A673 (cell line): ENCODE data around the gene RIMKLB. TPM values are rescaled to one million over a fixed set of nuclear protein-coding genes. Genes with fewer than 3 reads are reported as not detected.
"Not testable (repeated sequence)": the region's sequence is repeated elsewhere in the genome, so short reads cannot be mapped to it uniquely, and the experiment has no call there.

Experiments used
- BruUV-seq: library from RNA; stranded (reverse); fragments of 400-500 nt; replicated peaks from 2 replicates; lab custom pipeline; 2021; lab: Mats Ljungman, UMichigan
- CTCF ChIA-PET: fragments of 300-600 bp; sonication (Branson Sonifier 250); formaldehyde crosslinking; loops from one replicate; lab custom pipeline; 2022; ENCODE audit warnings: antibody characterized with exemption; lab: Charles Lee
- POLR2A ChIA-PET: fragments of 300-600 bp; sonication (Branson Sonifier 250); formaldehyde crosslinking; loops from one replicate; lab custom pipeline; 2022; ENCODE audit warnings: antibody characterized with exemption; ENCODE audit not compliant: low non-redundant PET; lab: Charles Lee
- DNase-seq: peaks from one replicate; pipeline ENCODE4 v3.0.0-alpha.2; 2015; ENCODE audit warnings: low spot score
- H3K27ac ChIP-seq: fragments of 200-600 bp; sonication (generic); 2 replicates; pipeline ENCODE4 v1.5.1; 2016; ENCODE audit warnings: mixed run types, low read depth, mild to moderate bottlenecking, mixed read lengths, antibody characterized with exemption, low read length; ENCODE audit not compliant: poor library complexity, severe bottlenecking
- H3K27me3 ChIP-seq: fragments of 200-600 bp; sonication (generic); replicated peaks from 2 replicates; pipeline ENCODE4 v1.6.1; 2017; ENCODE audit warnings: mixed run types, low read depth, mild to moderate bottlenecking, mixed read lengths, antibody characterized with exemption, low read length; ENCODE audit not compliant: insufficient read depth, poor library complexity
- H3K36me3 ChIP-seq: fragments of 200-600 bp; sonication (generic); 2 replicates; pipeline ENCODE4 v1.6.1; 2016; ENCODE audit warnings: mixed run types, mild to moderate bottlenecking, mixed read lengths, antibody characterized with exemption, low read length; ENCODE audit not compliant: insufficient read depth, poor library complexity, severe bottlenecking
- H3K4me1 ChIP-seq: fragments of 200-600 bp; sonication (generic); 2 replicates; pipeline ENCODE4 v1.6.1; 2017; ENCODE audit warnings: mixed run types, mild to moderate bottlenecking, mixed read lengths, antibody characterized with exemption, low read length; ENCODE audit not compliant: insufficient read depth, poor library complexity, severe bottlenecking
- H3K4me3 ChIP-seq: fragments of 200-600 bp; sonication (generic); 2 replicates; pipeline ENCODE4 v1.5.1; 2016; ENCODE audit warnings: low read depth, mixed run types, mild to moderate bottlenecking, mixed read lengths, low read length; ENCODE audit not compliant: poor library complexity, severe bottlenecking
- H3K9me3 ChIP-seq: fragments of 200-600 bp; sonication (generic); 2 replicates; pipeline ENCODE4 v1.6.1; 2016; ENCODE audit warnings: mixed run types, low read depth, mild to moderate bottlenecking, mixed read lengths, antibody characterized with exemption, low read length; ENCODE audit not compliant: poor library complexity, severe bottlenecking
- EZH2 ChIP-seq: fragments of 200-600 bp; sonication (generic); IDR thresholded peaks from 2 replicates; pipeline ENCODE4 v1.6.1; 2017; ENCODE audit warnings: borderline replicate concordance, low read depth, mild to moderate bottlenecking, mixed read lengths, antibody characterized with exemption, low read length; ENCODE audit not compliant: poor library complexity, severe bottlenecking
- intact Hi-C: fragments of 100-400 bp; cut with micrococcal nuclease; formaldehyde crosslinking; loops from one replicate; pipeline ENCODE4 v1.10.0; 2022; ENCODE audit not compliant: unreplicated experiment
- total RNA-seq: library from RNA; stranded (reverse); gene quantifications from 2 replicates; pipeline ENCODE4 v1.2.3, GENCODE V29; 2021
- TF ChIP-seq, protein P1 (sequence below): fragments of 300-800, 200-600 bp; sonication (generic); conservative IDR thresholded peaks from 2 replicates; pipeline ENCODE4 v1.5.1; 2017; ENCODE audit warnings: low read depth, mild to moderate bottlenecking, antibody characterized with exemption, low read length, moderate library complexity, mixed read lengths

RIMKLB gene
- total RNA-seq, 1 experiment from 2014 or later: 21.9 TPM

DNA sequence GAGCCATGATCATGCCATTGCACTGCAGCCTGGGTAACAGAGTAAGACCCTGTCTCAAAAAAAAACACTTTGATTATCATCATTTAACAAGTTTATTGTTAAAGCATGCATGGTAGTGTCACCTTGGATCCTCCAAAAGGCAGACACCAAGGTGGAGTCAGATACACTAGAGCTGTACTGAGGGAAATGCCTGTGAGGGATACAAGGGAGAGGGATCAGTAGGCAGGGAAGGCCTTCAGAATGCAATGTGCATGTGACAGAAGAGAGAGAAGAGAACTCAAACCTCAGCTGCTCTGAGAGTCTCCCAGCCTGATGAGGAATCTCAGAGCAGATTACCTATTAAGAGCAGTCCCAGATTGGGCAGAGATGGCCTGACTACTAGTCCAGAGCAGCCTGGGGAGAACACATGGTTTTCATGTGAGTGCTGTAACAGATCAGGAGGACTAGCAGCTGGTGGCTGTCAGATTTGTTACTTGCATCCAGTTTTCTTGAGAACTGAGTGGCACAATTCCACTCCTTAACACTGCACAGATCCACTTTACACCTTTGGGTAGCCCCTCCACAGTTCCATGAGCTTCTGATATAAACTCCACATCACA is 86.6 kb downstream of the RIMKLB start:
- CTCF ChIA-PET: no interaction called here
- Histone ChIP-seq H3K27ac (no peak overlapping the region), H3K36me3 (peaks cover 6% of the 10 kb centered on the region), H3K4me1 (no peaks in the 10 kb centered on the region), H3K27me3 (no peaks in the 10 kb centered on the region), H3K4me3 (no peak overlapping the region), H3K9me3 (no peaks in the 10 kb centered on the region)
- no peak for DNase-seq
- no peak for TF ChIP-seq EZH2
- TF ChIP-seq, protein P1, sequence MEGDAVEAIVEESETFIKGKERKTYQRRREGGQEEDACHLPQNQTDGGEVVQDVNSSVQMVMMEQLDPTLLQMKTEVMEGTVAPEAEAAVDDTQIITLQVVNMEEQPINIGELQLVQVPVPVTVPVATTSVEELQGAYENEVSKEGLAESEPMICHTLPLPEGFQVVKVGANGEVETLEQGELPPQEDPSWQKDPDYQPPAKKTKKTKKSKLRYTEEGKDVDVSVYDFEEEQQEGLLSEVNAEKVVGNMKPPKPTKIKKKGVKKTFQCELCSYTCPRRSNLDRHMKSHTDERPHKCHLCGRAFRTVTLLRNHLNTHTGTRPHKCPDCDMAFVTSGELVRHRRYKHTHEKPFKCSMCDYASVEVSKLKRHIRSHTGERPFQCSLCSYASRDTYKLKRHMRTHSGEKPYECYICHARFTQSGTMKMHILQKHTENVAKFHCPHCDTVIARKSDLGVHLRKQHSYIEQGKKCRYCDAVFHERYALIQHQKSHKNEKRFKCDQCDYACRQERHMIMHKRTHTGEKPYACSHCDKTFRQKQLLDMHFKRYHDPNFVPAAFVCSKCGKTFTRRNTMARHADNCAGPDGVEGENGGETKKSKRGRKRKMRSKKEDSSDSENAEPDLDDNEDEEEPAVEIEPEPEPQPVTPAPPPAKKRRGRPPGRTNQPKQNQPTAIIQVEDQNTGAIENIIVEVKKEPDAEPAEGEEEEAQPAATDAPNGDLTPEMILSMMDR: no peak
- intact Hi-C loops: no loop called here
- POLR2A ChIA-PET: no interaction called here
- BruUV-seq: no TSS peak

DNA sequence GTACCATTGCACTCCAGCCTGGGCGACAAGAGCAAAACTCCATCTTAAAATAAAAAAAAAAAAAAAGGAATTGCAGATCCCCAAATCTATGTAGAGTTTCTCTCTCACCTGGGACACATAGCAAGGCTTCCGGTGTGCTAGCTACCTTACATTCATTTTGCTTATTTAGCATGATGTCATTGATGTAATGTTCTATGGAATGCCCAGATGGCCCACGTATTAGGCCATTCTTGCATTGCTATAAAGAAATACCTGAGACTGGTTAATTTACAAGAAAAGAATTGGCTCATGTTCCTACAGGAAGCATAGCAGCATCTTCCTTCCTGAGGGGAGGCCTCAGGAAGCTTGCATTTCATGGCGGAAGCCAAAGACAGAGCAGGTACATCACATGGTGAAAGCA is 87.7 kb downstream of the RIMKLB start:
- Histone ChIP-seq H3K27ac (no peak overlapping the region), H3K36me3 (peaks cover 6% of the 10 kb centered on the region), H3K4me3 (no peak overlapping the region), H3K4me1 (no peaks in the 10 kb centered on the region), H3K27me3 (no peaks in the 10 kb centered on the region), H3K9me3 (no peaks in the 10 kb centered on the region)
- TF ChIP-seq, protein P1: no peak
- TF ChIP-seq EZH2: no peak
- intact Hi-C loops: no loop called here
- POLR2A ChIA-PET: interaction anchor here (0.6 kb wide), 1 partner anchor 1736 kb away, joined by 5 read pairs; no protein-coding TSS in a partner anchor
- DNase-seq: no peak
- CTCF ChIA-PET: interaction anchor here (0.6 kb wide), 1 partner anchor 75 kb away, joined by 7 read pairs; no protein-coding TSS in a partner anchor
- BruUV-seq: no TSS peak

- H3K4me3 ChIP-seq, H3K9me3 ChIP-seq, H3K36me3 ChIP-seq, H3K4me1 ChIP-seq, intact Hi-C loops, H3K27me3 ChIP-seq, CTCF ChIA-PET, H3K27ac ChIP-seq, BruUV-seq, DNase-seq, POLR2A ChIA-PET: not testable (repeated sequence)
These were observed 89.4 kb downstream of the RIMKLB start for GRCh38 chr12:8787206-8787605.

DNA sequence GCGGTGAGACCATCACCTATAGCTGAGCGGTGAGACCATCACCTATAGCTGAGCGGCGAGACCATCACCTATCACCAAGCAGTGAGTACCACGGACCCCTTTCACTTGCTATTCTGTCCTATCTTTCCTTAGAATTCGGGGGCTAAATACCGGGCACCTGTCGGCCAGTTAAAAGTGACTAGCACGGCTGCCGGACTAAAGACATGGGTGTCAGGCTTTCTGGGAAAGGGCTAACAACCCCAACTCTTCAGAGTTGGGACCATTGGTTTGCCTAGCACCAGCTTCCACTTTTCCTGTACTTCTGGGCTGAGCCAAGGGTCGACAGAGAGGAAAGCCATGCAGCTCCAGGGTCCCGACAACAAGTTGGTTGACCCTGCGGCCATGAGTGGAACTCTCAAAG is 90.9 kb downstream of the RIMKLB start:
- POLR2A ChIA-PET, H3K4me3 ChIP-seq, DNase-seq, CTCF ChIA-PET, H3K27ac ChIP-seq, H3K9me3 ChIP-seq, intact Hi-C loops, H3K36me3 ChIP-seq, H3K27me3 ChIP-seq, H3K4me1 ChIP-seq, BruUV-seq: not testable (repeated sequence)

- CTCF ChIA-PET, POLR2A ChIA-PET, H3K36me3 ChIP-seq, DNase-seq, H3K4me1 ChIP-seq, intact Hi-C loops, H3K9me3 ChIP-seq, H3K27me3 ChIP-seq, H3K4me3 ChIP-seq, BruUV-seq, H3K27ac ChIP-seq: not testable (repeated sequence)
These were observed 91.7 kb downstream of the RIMKLB start for GRCh38 chr12:8789341-8790013.

GRCh38 chr12:8793226-8793625 is 95.4 kb downstream of the RIMKLB start:
- POLR2A ChIA-PET, BruUV-seq, H3K4me1 ChIP-seq, DNase-seq, intact Hi-C loops, H3K27me3 ChIP-seq, CTCF ChIA-PET, H3K4me3 ChIP-seq, H3K27ac ChIP-seq, H3K36me3 ChIP-seq, H3K9me3 ChIP-seq: not testable (repeated sequence)
